ENCODE data around the gene FYB1.

DNA sequence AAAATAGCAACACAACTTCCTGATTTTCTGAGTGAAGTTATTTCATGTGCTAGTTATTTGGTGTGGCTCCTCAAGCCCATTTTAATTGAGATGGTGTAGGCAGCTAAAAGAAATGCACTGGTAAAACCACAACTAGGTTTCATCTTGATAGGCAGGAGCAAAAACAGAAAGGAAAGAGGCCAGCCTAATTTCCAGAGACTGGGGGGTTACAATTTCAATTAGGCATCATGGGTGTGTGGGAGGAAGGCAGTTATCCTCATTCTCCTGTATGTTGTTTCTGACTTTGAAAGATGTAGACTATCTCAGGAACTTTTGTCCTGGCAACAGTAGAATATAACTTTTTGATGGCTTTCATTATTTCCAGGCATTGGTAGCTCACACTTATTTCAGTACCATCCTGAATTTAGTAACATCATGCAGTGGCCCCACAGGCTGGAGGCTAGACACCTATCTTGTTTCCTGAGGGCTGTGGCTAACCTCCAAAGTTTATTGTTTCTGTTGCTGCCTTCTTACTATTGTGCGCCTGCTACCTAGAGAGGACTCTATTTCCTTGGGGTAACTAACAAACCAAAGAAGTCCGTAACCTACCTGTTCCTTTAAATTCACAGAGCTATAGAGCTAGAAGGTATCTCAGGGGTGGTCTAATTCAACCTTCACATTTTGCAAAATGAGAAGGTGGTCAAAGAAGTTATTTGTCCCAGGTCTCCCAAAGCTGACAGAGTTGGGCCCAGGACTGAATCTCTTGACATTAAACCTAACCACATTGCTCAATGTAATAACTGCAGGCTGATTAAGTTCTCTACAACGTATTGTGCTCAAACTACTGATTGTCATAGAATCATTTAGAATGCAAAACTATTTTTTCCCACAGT lies 42.4 kb downstream of the FYB1 start:
- TF ChIP-seq, protein P1, sequence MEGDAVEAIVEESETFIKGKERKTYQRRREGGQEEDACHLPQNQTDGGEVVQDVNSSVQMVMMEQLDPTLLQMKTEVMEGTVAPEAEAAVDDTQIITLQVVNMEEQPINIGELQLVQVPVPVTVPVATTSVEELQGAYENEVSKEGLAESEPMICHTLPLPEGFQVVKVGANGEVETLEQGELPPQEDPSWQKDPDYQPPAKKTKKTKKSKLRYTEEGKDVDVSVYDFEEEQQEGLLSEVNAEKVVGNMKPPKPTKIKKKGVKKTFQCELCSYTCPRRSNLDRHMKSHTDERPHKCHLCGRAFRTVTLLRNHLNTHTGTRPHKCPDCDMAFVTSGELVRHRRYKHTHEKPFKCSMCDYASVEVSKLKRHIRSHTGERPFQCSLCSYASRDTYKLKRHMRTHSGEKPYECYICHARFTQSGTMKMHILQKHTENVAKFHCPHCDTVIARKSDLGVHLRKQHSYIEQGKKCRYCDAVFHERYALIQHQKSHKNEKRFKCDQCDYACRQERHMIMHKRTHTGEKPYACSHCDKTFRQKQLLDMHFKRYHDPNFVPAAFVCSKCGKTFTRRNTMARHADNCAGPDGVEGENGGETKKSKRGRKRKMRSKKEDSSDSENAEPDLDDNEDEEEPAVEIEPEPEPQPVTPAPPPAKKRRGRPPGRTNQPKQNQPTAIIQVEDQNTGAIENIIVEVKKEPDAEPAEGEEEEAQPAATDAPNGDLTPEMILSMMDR (conservative IDR thresholded peaks at IDR 0.05; ENCODE audit: low read length): no peak
- no peak for TF ChIP-seq EZH2phosphoT487 (IDR thresholded peaks at IDR 0.05; ENCODE audit: borderline replicate concordance)

Measured in Loucy (cell line).